HCT116 (cell line): ENCODE results near the gene LIPH. TPM values are rescaled to one million over a fixed set of nuclear protein-coding genes. Genes with fewer than 3 reads are reported as not detected.

Source experiments
- ATAC-seq: fragments of 200-7000 bp; cut with Tn5 transposase; 2 replicates; pipeline ENCODE4 v1.9.1; 2020; ENCODE audit warnings: mild to moderate bottlenecking, moderate library complexity
- BruUV-seq: library from RNA; stranded (reverse); fragments of 400-500 nt; replicated peaks from 2 replicates; lab custom pipeline; 2021; lab: Mats Ljungman, UMichigan
- CTCF ChIA-PET: fragments of 300-600 bp; sonication (Branson Sonifier 250); formaldehyde crosslinking; loops from one replicate; lab custom pipeline; 2021; ENCODE audit warnings: antibody characterized with exemption; lab: Charles Lee
- POLR2A ChIA-PET: fragments of 300-600, 350-600 bp; sonication (Branson Sonifier 250); formaldehyde crosslinking; loops from one replicate; lab custom pipeline; 2021; ENCODE audit warnings: antibody characterized with exemption; lab: Charles Lee
- RAD21 ChIA-PET, 2 experiments: fragments of 300-600 bp; sonication (Branson Sonifier 250); formaldehyde crosslinking; loops; one replicate each; lab custom pipeline; 2023; ENCODE audit warnings: low total read pairs in 2 of 2; ENCODE audit not compliant: uncharacterized antibody in 2 of 2, unreplicated experiment in 2 of 2, low non-redundant PET in 1 of 2; lab: Charles Lee
- DNase-seq: peaks from one replicate; pipeline ENCODE4 v3.0.0-alpha.2; 2010; ENCODE audit warnings: low read depth, low spot score
- H2AFZ ChIP-seq: fragments of 200-600 bp; shearing (Covaris generic), sonication (generic); 2 replicates; pipeline ENCODE4 v1.6.1; 2017; ENCODE audit warnings: low read depth, mixed run types, mixed read lengths, antibody characterized with exemption, low read length; ENCODE audit not compliant: poor library complexity, severe bottlenecking
- H3K27ac ChIP-seq: 2 replicates; pipeline ENCODE4 v1.5.1; 2012; ENCODE audit warnings: low read depth, low read length
- H3K27me3 ChIP-seq: fragments of 200-600 bp; sonication (generic); 2 replicates; pipeline ENCODE4 v1.6.1; 2016; ENCODE audit warnings: mixed run types, low read length, mixed read lengths; ENCODE audit not compliant: insufficient read depth
- H3K36me3 ChIP-seq, 2 experiments: fragments of 200-500 bp in 1 of 2; fragments of 200-600 bp in 1 of 2; sonication (Bioruptor generic) in 1 of 2; sonication (generic) in 1 of 2; 2 replicates each; pipeline versions ENCODE4 v1.5.1 to v1.6.1; 2014 to 2016; ENCODE audit warnings: low read length in 2 of 2, inconsistent platforms in 1 of 2, mixed read lengths in 1 of 2, mixed run types in 1 of 2; ENCODE audit not compliant: insufficient read depth in 2 of 2, control insufficient read depth in 1 of 2
- H3K4me1 ChIP-seq, 2 experiments: fragments of 200-600 bp in 1 of 2; sonication (generic) in 1 of 2; 2 replicates each; pipeline versions ENCODE4 v1.5.1 to v1.6.1; 2012 to 2017; ENCODE audit warnings: low read length in 2 of 2, inconsistent platforms in 1 of 2, mild to moderate bottlenecking in 1 of 2, mixed read lengths in 1 of 2, mixed run types in 1 of 2, moderate library complexity in 1 of 2; ENCODE audit not compliant: insufficient read depth in 2 of 2, control insufficient read depth in 1 of 2
- H3K4me2 ChIP-seq: fragments of 200-600 bp; sonication (generic); 2 replicates; pipeline ENCODE4 v1.6.1; 2017; ENCODE audit warnings: mixed run types, low read length, mixed read lengths
- H3K4me3 ChIP-seq, 2 experiments: fragments of 200-600 bp in 1 of 2; sonication (generic) in 1 of 2; replicated peaks in 1 of 2; 2 replicates each; pipeline ENCODE4 v1.5.1; 2011 to 2016; ENCODE audit warnings: low read length in 2 of 2, control low read depth in 1 of 2, low read depth in 1 of 2, mild to moderate bottlenecking in 1 of 2, mixed read lengths in 1 of 2, mixed run types in 1 of 2
- H3K79me2 ChIP-seq: fragments of 200-600 bp; sonication (generic); 2 replicates; pipeline ENCODE4 v1.6.1; 2017; ENCODE audit warnings: mild to moderate bottlenecking, mixed run types, low read length, moderate library complexity, mixed read lengths; ENCODE audit not compliant: insufficient read depth
- H3K9ac ChIP-seq: fragments of 200-600 bp; sonication (generic); 2 replicates; pipeline ENCODE4 v1.6.1; 2016; ENCODE audit warnings: low read length, mixed read lengths
- H3K9me2 ChIP-seq: fragments of 200-600 bp; sonication (generic), shearing (Covaris generic); 2 replicates; pipeline ENCODE4 v1.6.1; 2017; ENCODE audit warnings: mixed run types, mild to moderate bottlenecking, moderate library complexity; ENCODE audit not compliant: insufficient read depth
- H3K9me3 ChIP-seq, 2 experiments: fragments of 200-500 bp in 1 of 2; fragments of 200-600 bp in 1 of 2; sonication (Bioruptor generic) in 1 of 2; sonication (generic) in 1 of 2; 2 replicates each; pipeline ENCODE4 v1.6.1; 2014 to 2017; ENCODE audit warnings: low read length in 2 of 2, mixed read lengths in 2 of 2, inconsistent platforms in 1 of 2, low read depth in 1 of 2, mild to moderate bottlenecking in 1 of 2, mixed run types in 1 of 2, moderate library complexity in 1 of 2; ENCODE audit not compliant: control insufficient read depth in 1 of 2, insufficient read depth in 1 of 2
- H4K20me1 ChIP-seq: fragments of 200-600 bp; sonication (generic), shearing (Covaris generic); 2 replicates; pipeline ENCODE4 v1.6.1; 2017; ENCODE audit warnings: mixed run types, mild to moderate bottlenecking, moderate library complexity; ENCODE audit not compliant: insufficient read depth
- CBX3 ChIP-seq: IDR thresholded peaks from 2 replicates; pipeline ENCODE4 v1.6.1; 2012; ENCODE audit warnings: low read depth
- CEBPB ChIP-seq: IDR thresholded peaks from 2 replicates; pipeline ENCODE4 v1.6.1; 2012; ENCODE audit warnings: low read depth
- EGR1 ChIP-seq: IDR thresholded peaks from 2 replicates; pipeline ENCODE4 v1.6.1; 2012; ENCODE audit warnings: low read depth
- EZH2 ChIP-seq: fragments of 200-600 bp; sonication (generic); IDR thresholded peaks from 2 replicates; pipeline ENCODE4 v1.6.1; 2017; ENCODE audit warnings: antibody characterized with exemption, mixed run types
- EZH2phosphoT487 ChIP-seq: fragments of 200-600 bp; IDR thresholded peaks from 2 replicates; pipeline ENCODE4 v1.6.1; 2018; ENCODE audit warnings: antibody characterized with exemption, borderline replicate concordance
- FOSL1 ChIP-seq: IDR thresholded peaks from 2 replicates; pipeline ENCODE4 v1.6.1; 2012; ENCODE audit warnings: low read depth
- JUND ChIP-seq: IDR thresholded peaks from 2 replicates; pipeline ENCODE4 v1.6.1; 2012
- POLR2A ChIP-seq: IDR thresholded peaks from 2 replicates; pipeline ENCODE4 v1.7.0; 2011; ENCODE audit warnings: borderline replicate concordance; ENCODE audit not compliant: insufficient read depth, insufficient read length; ENCODE audit errors: extremely low read depth
- POLR2AphosphoS5 ChIP-seq: IDR thresholded peaks from 2 replicates; pipeline ENCODE4 v1.6.1; 2011; ENCODE audit warnings: mild to moderate bottlenecking, low read depth, low read length, moderate library complexity
- RAD21 ChIP-seq: IDR thresholded peaks from 2 replicates; pipeline ENCODE4 v1.6.1; 2012; ENCODE audit warnings: low read depth, mild to moderate bottlenecking
- SIN3A ChIP-seq: IDR thresholded peaks from 2 replicates; pipeline ENCODE4 v1.6.1; 2012; ENCODE audit warnings: low read depth
- SP1 ChIP-seq: IDR thresholded peaks from 2 replicates; pipeline ENCODE4 v1.6.1; 2012; ENCODE audit warnings: low read depth
- SRF ChIP-seq: IDR thresholded peaks from 2 replicates; pipeline ENCODE4 v1.6.1; 2012; ENCODE audit warnings: low read depth
- TCF7L2 ChIP-seq: IDR thresholded peaks from 2 replicates; pipeline ENCODE4 v1.7.0; 2011; ENCODE audit warnings: borderline replicate concordance, inconsistent platforms; ENCODE audit not compliant: insufficient read depth, insufficient read length; ENCODE audit errors: extremely low read depth
- YY1 ChIP-seq: IDR thresholded peaks from 2 replicates; pipeline ENCODE4 v1.6.1; 2011; ENCODE audit warnings: low read length, low read depth, moderate library complexity, mild to moderate bottlenecking; ENCODE audit not compliant: insufficient replicate concordance; ENCODE audit errors: extremely low read depth
- ZNF274 ChIP-seq: fragments of 200-500 bp; sonication (Bioruptor generic); IDR thresholded peaks from 2 replicates; pipeline ENCODE4 v1.6.1; 2014; ENCODE audit warnings: mild to moderate bottlenecking, low read depth, low read length, inconsistent platforms
- intact Hi-C: fragments of 100-400 bp; cut with micrococcal nuclease; formaldehyde crosslinking; loops from 2 replicates; pipeline ENCODE4 v1.10.0; 2022
- total RNA-seq: library from RNA; stranded (reverse); gene quantifications from one replicate; pipeline ENCODE4 v1.2.1, GENCODE V29; 2021; ENCODE audit not compliant: unreplicated experiment
- TF ChIP-seq, protein P1 (sequence below): IDR thresholded peaks from 2 replicates; pipeline ENCODE4 v1.6.1; 2012; ENCODE audit warnings: low read depth
- TF ChIP-seq, protein P2 (sequence below), 3 experiments: fragments of 200-600 bp in 1 of 3; sonication (generic) in 1 of 3; IDR thresholded peaks in 2 of 3; conservative IDR thresholded peaks in 1 of 3; 2 replicates each; pipeline ENCODE4 v1.5.1; 2012 to 2017; ENCODE audit warnings: low read depth in 2 of 3, low read length in 2 of 3, antibody characterized with exemption in 1 of 3, borderline replicate concordance in 1 of 3, control low read depth in 1 of 3, mild to moderate bottlenecking in 1 of 3, mixed read lengths in 1 of 3, mixed run types in 1 of 3, moderate library complexity in 1 of 3; ENCODE audit not compliant: insufficient read depth in 1 of 3
- TF ChIP-seq, protein P3 (sequence below): IDR thresholded peaks from 2 replicates; pipeline ENCODE4 v1.6.1; 2012
- TF ChIP-seq, protein P4 (sequence below): IDR thresholded peaks from 2 replicates; pipeline ENCODE4 v1.6.1; 2012

LIPH gene
- total RNA-seq, 1 experiment from 2014 or later, result 13.7 TPM

DNA sequence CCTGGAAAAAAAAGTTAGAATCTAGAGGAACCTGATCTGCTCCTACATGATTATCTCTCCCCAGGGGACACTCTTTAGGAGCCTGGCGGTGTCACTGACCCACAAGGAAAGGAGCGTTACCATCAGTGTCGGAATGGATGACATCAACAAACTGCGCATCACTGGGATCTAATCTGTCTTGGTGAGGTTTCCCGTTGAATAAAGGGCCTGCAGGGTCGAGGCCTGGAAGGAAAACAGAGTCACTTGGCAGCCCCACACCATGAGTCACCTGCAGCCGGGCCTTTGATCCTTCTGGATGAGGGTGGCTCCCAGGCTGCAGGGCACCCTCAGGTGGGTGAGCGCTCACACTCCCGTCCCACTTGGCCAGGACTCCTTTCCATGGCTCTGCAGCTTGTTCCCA, 25.0 kb downstream of the LIPH start:
- Histone ChIP-seq H3K4me1 (peaks cover 23% of the 10 kb centered on the region in 2 experiments), H3K9me3 (no peaks in the 10 kb centered on the region), H3K79me2 (no peaks in the 10 kb centered on the region), H3K9me2 (no peaks in the 10 kb centered on the region), H4K20me1 (no peaks in the 10 kb centered on the region), H3K27ac (peak overlapping the region; percentile 59), H3K4me2 (peak overlapping the region; percentile 77), H3K4me3 (peak overlapping the region; percentile 0 to 53; a peak in 3 of 4 replicates), H2AFZ (peak overlapping the region; percentile 65), H3K36me3 (no peaks in the 10 kb centered on the region), H3K9ac (peak overlapping the region; percentile 44), H3K27me3 (no peaks in the 10 kb centered on the region)
- BruUV-seq, result no TSS peak
- DNase-seq, result peak; percentile 81
- peak; percentile 90 for ATAC-seq
- POLR2A ChIA-PET, result interaction anchor here (1.7 kb wide), 1 partner anchor 11 kb away, joined by 3 read pairs; no protein-coding TSS in a partner anchor
- CTCF ChIA-PET, result no interaction called here
- RAD21 ChIA-PET, result no interaction called here
- intact Hi-C loops, result loop anchor here (1.0 kb wide), 1 partner anchor 32 kb away; no protein-coding TSS in a partner anchor
- TF ChIP-seq JUND, result peak; percentile 94
- peak; percentile 95 for TF ChIP-seq CBX3
- peak; percentile 71; the same call in 1 of the 2 replicates for TF ChIP-seq SIN3A
- TF ChIP-seq ZNF274, result no peak
- TF ChIP-seq, protein P1, sequence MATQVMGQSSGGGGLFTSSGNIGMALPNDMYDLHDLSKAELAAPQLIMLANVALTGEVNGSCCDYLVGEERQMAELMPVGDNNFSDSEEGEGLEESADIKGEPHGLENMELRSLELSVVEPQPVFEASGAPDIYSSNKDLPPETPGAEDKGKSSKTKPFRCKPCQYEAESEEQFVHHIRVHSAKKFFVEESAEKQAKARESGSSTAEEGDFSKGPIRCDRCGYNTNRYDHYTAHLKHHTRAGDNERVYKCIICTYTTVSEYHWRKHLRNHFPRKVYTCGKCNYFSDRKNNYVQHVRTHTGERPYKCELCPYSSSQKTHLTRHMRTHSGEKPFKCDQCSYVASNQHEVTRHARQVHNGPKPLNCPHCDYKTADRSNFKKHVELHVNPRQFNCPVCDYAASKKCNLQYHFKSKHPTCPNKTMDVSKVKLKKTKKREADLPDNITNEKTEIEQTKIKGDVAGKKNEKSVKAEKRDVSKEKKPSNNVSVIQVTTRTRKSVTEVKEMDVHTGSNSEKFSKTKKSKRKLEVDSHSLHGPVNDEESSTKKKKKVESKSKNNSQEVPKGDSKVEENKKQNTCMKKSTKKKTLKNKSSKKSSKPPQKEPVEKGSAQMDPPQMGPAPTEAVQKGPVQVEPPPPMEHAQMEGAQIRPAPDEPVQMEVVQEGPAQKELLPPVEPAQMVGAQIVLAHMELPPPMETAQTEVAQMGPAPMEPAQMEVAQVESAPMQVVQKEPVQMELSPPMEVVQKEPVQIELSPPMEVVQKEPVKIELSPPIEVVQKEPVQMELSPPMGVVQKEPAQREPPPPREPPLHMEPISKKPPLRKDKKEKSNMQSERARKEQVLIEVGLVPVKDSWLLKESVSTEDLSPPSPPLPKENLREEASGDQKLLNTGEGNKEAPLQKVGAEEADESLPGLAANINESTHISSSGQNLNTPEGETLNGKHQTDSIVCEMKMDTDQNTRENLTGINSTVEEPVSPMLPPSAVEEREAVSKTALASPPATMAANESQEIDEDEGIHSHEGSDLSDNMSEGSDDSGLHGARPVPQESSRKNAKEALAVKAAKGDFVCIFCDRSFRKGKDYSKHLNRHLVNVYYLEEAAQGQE, result no peak
- TF ChIP-seq EZH2, result no peak
- peak; percentile 78 for TF ChIP-seq SRF
- TF ChIP-seq, protein P2, sequence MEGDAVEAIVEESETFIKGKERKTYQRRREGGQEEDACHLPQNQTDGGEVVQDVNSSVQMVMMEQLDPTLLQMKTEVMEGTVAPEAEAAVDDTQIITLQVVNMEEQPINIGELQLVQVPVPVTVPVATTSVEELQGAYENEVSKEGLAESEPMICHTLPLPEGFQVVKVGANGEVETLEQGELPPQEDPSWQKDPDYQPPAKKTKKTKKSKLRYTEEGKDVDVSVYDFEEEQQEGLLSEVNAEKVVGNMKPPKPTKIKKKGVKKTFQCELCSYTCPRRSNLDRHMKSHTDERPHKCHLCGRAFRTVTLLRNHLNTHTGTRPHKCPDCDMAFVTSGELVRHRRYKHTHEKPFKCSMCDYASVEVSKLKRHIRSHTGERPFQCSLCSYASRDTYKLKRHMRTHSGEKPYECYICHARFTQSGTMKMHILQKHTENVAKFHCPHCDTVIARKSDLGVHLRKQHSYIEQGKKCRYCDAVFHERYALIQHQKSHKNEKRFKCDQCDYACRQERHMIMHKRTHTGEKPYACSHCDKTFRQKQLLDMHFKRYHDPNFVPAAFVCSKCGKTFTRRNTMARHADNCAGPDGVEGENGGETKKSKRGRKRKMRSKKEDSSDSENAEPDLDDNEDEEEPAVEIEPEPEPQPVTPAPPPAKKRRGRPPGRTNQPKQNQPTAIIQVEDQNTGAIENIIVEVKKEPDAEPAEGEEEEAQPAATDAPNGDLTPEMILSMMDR (IDR thresholded peaks at IDR 0.05 in 2 of 3, conservative IDR thresholded peaks at IDR 0.05 in 1 of 3; ENCODE audit: borderline replicate concordance in 1 of 3, insufficient read depth in 1 of 3, low read depth in 2 of 3, low read length in 2 of 3), result no peak
- peak; percentile 89 for TF ChIP-seq FOSL1
- peak; percentile 73 for TF ChIP-seq CEBPB
- TF ChIP-seq, protein P3, sequence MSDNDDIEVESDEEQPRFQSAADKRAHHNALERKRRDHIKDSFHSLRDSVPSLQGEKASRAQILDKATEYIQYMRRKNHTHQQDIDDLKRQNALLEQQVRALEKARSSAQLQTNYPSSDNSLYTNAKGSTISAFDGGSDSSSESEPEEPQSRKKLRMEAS, result peak; percentile 75; the same call in 1 of the 2 replicates
- no peak for TF ChIP-seq EGR1
- no peak for TF ChIP-seq EZH2phosphoT487
- peak; percentile 100 for TF ChIP-seq TCF7L2
- TF ChIP-seq POLR2AphosphoS5, result peak; percentile 58
- TF ChIP-seq RAD21, result peak; percentile 51; the same call in 1 of the 2 replicates
- TF ChIP-seq POLR2A, result no peak
- TF ChIP-seq, protein P4, sequence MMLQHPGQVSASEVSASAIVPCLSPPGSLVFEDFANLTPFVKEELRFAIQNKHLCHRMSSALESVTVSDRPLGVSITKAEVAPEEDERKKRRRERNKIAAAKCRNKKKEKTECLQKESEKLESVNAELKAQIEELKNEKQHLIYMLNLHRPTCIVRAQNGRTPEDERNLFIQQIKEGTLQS, result no peak
- TF ChIP-seq SP1, result peak; percentile 85
- TF ChIP-seq YY1, result peak; percentile 29
